HepG2 (cell line): ENCODE measurements around the gene CAPN12. TPM values are rescaled to one million over a fixed set of nuclear protein-coding genes. Genes with fewer than 3 reads are reported as not detected.
A peak's percentile ranks its signal among the peaks of the same experiment; 100 is the strongest.

Source experiments
- ATAC-seq: fragments of 200-7000 bp; cut with Tn5 transposase; 3 replicates; pipeline ENCODE4 v1.9.1; 2020; ENCODE audit warnings: mild to moderate bottlenecking, moderate library complexity
- BruUV-seq: library from RNA; stranded (reverse); fragments of 400-500 nt; replicated peaks from 2 replicates; lab custom pipeline; 2021; lab: Mats Ljungman, UMichigan
- CTCF ChIA-PET: fragments of 300-600 bp; formaldehyde crosslinking; extraction: SDS; loops from one replicate; lab custom pipeline; 2021; ENCODE audit warnings: low total read pairs, inconsistent platforms, low intra/inter-chr PET ratio; lab: Yijun Ruan, JAX
- POLR2A ChIA-PET: fragments of 350-600 bp; sonication (Branson Sonifier 250); formaldehyde crosslinking; loops from one replicate; lab custom pipeline; 2020; ENCODE audit warnings: antibody characterized with exemption, inconsistent platforms; lab: Yijun Ruan, JAX
- DNase-seq: peaks from one replicate; pipeline ENCODE4 v3.0.0-alpha.2; 2015; ENCODE audit warnings: low spot score
- FAIRE-seq: peaks from 3 replicates; lab custom pipeline; 2011; peaks lifted over from hg19 to GRCh38; lab: Jason Lieb, UNC
- H2AFZ ChIP-seq: one replicate; pipeline ENCODE4 v1.6.1; 2011; ENCODE audit warnings: low read length, inconsistent platforms
- H3K27ac ChIP-seq: fragments of 300-600 bp; 3 replicates; pipeline ENCODE4 v1.8.0; 2011; ENCODE audit warnings: mixed run types, mild to moderate bottlenecking, mixed read lengths, low read length, inconsistent platforms; ENCODE audit not compliant: insufficient read depth; ENCODE audit errors: extremely low read length
- H3K27me3 ChIP-seq, 2 experiments: fragments of 200-600 bp in 1 of 2; 2 replicates in 1 of 2; 3 replicates in 1 of 2; pipeline versions ENCODE4 v1.6.0 to v1.8.0; 2011; ENCODE audit warnings: low read length in 2 of 2, mild to moderate bottlenecking in 2 of 2, moderate library complexity in 2 of 2, inconsistent platforms in 1 of 2; ENCODE audit not compliant: insufficient read depth in 2 of 2, control insufficient read depth in 1 of 2
- H3K36me3 ChIP-seq, 2 experiments: fragments of 200-600 bp in 1 of 2; replicated peaks in 1 of 2; 2 replicates in 1 of 2; 3 replicates in 1 of 2; pipeline versions ENCODE4 v1.5.1 to v1.8.0; 2011; ENCODE audit warnings: low read length in 2 of 2, inconsistent platforms in 1 of 2; ENCODE audit not compliant: insufficient read depth in 2 of 2, control insufficient read depth in 1 of 2
- H3K4me1 ChIP-seq: 2 replicates; pipeline ENCODE4 v1.5.1; 2012; ENCODE audit warnings: low read length, inconsistent platforms; ENCODE audit not compliant: insufficient read depth
- H3K4me2 ChIP-seq: 2 replicates; pipeline ENCODE4 v1.6.0; 2011; ENCODE audit warnings: low read depth, low read length, inconsistent platforms
- H3K4me3 ChIP-seq, 3 experiments: fragments of 200-600 bp in 1 of 3; sonication (generic), shearing (Covaris generic) in 1 of 3; replicated peaks in 1 of 3; 2 replicates each; pipeline ENCODE4 v1.5.1; 2011 to 2016; ENCODE audit warnings: low read length in 3 of 3, inconsistent platforms in 2 of 3, low read depth in 2 of 3, mild to moderate bottlenecking in 2 of 3, control low read depth in 1 of 3, mixed read lengths in 1 of 3; ENCODE audit not compliant: insufficient read depth in 1 of 3
- H3K79me2 ChIP-seq: one replicate; pipeline ENCODE4 v1.6.1; 2011; ENCODE audit warnings: low read length, inconsistent platforms; ENCODE audit not compliant: insufficient read depth
- H3K9ac ChIP-seq: 2 replicates; pipeline ENCODE4 v1.6.0; 2011; ENCODE audit warnings: mild to moderate bottlenecking, low read depth, low read length, inconsistent platforms; ENCODE audit not compliant: insufficient read depth
- H3K9me3 ChIP-seq: 2 replicates; pipeline ENCODE4 v1.5.1; 2012; ENCODE audit warnings: mild to moderate bottlenecking, low read length
- H4K20me1 ChIP-seq: 2 replicates; pipeline ENCODE4 v1.6.0; 2011; ENCODE audit warnings: inconsistent platforms, mild to moderate bottlenecking, low read length, moderate library complexity; ENCODE audit not compliant: insufficient read depth
- AGO2 ChIP-seq: fragments of 200-400 bp; formaldehyde crosslinking; optimal IDR thresholded peaks from 2 replicates; pipeline ENCODE3; 2017; ENCODE audit warnings: mild to moderate bottlenecking, low read depth, low read length, moderate library complexity
- ATF4 ChIP-seq, 2 experiments: fragments of 450-650 bp in 1 of 2; sonication (generic) in 1 of 2; formaldehyde crosslinking; IDR thresholded peaks; 2 replicates each; pipeline versions ENCODE4 v1.5.0 to v1.8.0; 2020 to 2022; ENCODE audit warnings: mild to moderate bottlenecking in 1 of 2, missing genetic modification reagents in 1 of 2
- ETV5 ChIP-seq: IDR thresholded peaks from 2 replicates; pipeline ENCODE4 v1.6.1; 2018; ENCODE audit warnings: missing biosample characterization, missing genetic modification reagents, inconsistent platforms, borderline replicate concordance
- POLR2A ChIP-seq, 2 experiments: IDR thresholded peaks; 2 replicates each; pipeline ENCODE4 v1.6.1; 2011; ENCODE audit warnings: low read depth in 2 of 2, low read length in 2 of 2, mild to moderate bottlenecking in 1 of 2, moderate library complexity in 1 of 2; ENCODE audit not compliant: insufficient read depth in 1 of 2
- RBM22 ChIP-seq: fragments of 200-400 bp; formaldehyde crosslinking; optimal IDR thresholded peaks from 2 replicates; pipeline ENCODE3; 2017; ENCODE audit warnings: mild to moderate bottlenecking, low read length, moderate library complexity
- RFXANK ChIP-seq: IDR thresholded peaks from 2 replicates; pipeline ENCODE4 v1.6.1; 2016
- ZBTB37 ChIP-seq: sonication (generic); formaldehyde crosslinking; IDR thresholded peaks from 2 replicates; pipeline ENCODE4 v1.4.0; 2020; ENCODE audit warnings: mild to moderate bottlenecking, missing genetic modification reagents
- WGBS: methylation state at CpG from one replicate; pipeline ENCODE4 v1.1.6; 2017; ENCODE audit warnings: low lambda C conversion rate; 5-methylcytosine and 5-hydroxymethylcytosine counted together
- in situ Hi-C: cut with HindIII; loops from 2 replicates; pipeline ENCODE4 v1.10.0; 2017; ENCODE audit warnings: low pct_unique_long_range_greater_than_20kb; ENCODE audit not compliant: extremely low pct_ligation_motif_present
- intact Hi-C: fragments of 100-400 bp; cut with micrococcal nuclease; formaldehyde crosslinking; loops from one replicate; pipeline ENCODE4 v1.10.0; 2022; ENCODE audit not compliant: unreplicated experiment
- polyA plus RNA-seq, 8 experiments: library from polyadenylated mRNA; depleted of rRNA in 3 of 8; stranded (reverse) in 7 of 8; unstranded in 1 of 8; fragments of >200 nt; fragmentation: Illumina TruSeq in 4 of 8; extraction: Trizol in 4 of 8; gene quantifications; 2 replicates each; pipeline versions ENCODE4 v1.2.1 to v1.2.3, GENCODE V29; 2011 to 2016; ENCODE audit warnings: low read depth in 4 of 8, missing spikeins in 1 of 8, mixed read lengths in 1 of 8; ENCODE audit not compliant: insufficient read depth in 1 of 8
- total RNA-seq, 5 experiments: library from RNA; depleted of rRNA; stranded (reverse); fragments of >200 nt; fragmentation: Illumina TruSeq; extraction: Trizol; gene quantifications; 2 replicates each; pipeline ENCODE4 v1.2.3, GENCODE V29; 2016; ENCODE audit warnings: low read depth in 1 of 5
- TF ChIP-seq, protein P1 (sequence below): sonication (generic); formaldehyde crosslinking; IDR thresholded peaks from 2 replicates; pipeline ENCODE4 v1.9.0; 2021; ENCODE audit warnings: mild to moderate bottlenecking, missing genetic modification reagents
- TF ChIP-seq, protein P2 (sequence below): sonication (generic); formaldehyde crosslinking; IDR thresholded peaks from 2 replicates; pipeline ENCODE4 v1.4.0; 2020; ENCODE audit warnings: missing genetic modification reagents

The CAPN12 gene
- total and polyA plus RNA-seq, 2 of the 13 experiments (the other 11 are each of a cell fraction or from before 2014, with no cell fraction given): 1.6 to 13.6 TPM

DNA sequence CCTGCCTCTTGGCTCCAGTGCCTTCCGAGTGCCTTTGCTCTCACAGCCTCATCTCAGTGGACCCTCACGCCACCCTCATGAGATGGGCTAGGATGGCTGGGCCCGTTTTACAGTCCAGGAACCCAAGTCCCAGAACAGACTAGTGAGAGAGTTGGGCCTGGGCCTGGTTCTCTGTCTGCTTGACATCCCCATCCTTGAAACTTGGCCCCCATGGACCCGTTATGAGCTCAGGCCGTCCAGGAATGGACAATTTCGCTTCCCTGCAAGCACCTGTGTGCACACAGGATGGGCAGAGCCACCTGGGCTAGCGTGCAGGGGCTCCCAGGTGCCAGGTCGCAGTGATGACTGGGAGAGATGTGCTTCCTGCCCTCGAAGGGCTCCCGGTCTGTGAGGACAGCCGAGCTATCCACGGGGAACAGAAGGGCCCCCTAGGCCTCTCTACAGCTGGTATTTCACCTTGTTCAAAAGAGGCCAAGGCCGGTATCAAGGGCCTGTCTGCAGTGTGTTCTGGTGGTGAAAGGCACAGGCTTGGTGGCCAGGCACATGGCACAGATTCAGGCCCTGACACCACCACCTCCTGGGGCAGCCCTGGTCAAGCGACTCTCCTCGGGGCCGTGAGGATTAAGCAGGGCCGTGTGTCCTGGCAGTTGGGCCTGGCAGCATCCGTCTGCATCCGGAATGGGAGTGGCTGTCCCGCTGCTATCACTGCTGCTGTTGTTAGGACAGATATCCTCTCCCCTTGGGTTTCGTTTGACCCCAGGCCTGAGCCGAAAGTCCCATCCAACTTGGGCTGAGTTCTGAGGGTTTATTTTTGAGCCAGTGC lies 38.9 kb downstream of the CAPN12 start:
- no peak for DNase-seq
- Histone ChIP-seq H4K20me1 (no peaks in the 10 kb centered on the region), H3K79me2 (peaks cover 14% of the 10 kb centered on the region), H3K27ac (no peak overlapping the region), H3K4me2 (no peak overlapping the region), H3K4me3 (no peak overlapping the region), H3K9me3 (no peaks in the 10 kb centered on the region), H3K4me1 (peaks cover 72% of the 10 kb centered on the region), H2AFZ (no peak overlapping the region), H3K9ac (no peak overlapping the region), H3K27me3 (no peaks in the 10 kb centered on the region), H3K36me3 (peaks cover 56 to 88% of the 10 kb centered on the region in 2 experiments)
- FAIRE-seq: no peak
- BruUV-seq: no TSS peak
- no peak for ATAC-seq
- intact Hi-C loops (no loop called here), in situ Hi-C loops (no loop called here)
- WGBS: 98% methylated on average over 9 of the region's 22 CpGs
- CTCF ChIA-PET: no interaction called here
- POLR2A ChIA-PET: no interaction called here
- TF ChIP-seq, protein P1, sequence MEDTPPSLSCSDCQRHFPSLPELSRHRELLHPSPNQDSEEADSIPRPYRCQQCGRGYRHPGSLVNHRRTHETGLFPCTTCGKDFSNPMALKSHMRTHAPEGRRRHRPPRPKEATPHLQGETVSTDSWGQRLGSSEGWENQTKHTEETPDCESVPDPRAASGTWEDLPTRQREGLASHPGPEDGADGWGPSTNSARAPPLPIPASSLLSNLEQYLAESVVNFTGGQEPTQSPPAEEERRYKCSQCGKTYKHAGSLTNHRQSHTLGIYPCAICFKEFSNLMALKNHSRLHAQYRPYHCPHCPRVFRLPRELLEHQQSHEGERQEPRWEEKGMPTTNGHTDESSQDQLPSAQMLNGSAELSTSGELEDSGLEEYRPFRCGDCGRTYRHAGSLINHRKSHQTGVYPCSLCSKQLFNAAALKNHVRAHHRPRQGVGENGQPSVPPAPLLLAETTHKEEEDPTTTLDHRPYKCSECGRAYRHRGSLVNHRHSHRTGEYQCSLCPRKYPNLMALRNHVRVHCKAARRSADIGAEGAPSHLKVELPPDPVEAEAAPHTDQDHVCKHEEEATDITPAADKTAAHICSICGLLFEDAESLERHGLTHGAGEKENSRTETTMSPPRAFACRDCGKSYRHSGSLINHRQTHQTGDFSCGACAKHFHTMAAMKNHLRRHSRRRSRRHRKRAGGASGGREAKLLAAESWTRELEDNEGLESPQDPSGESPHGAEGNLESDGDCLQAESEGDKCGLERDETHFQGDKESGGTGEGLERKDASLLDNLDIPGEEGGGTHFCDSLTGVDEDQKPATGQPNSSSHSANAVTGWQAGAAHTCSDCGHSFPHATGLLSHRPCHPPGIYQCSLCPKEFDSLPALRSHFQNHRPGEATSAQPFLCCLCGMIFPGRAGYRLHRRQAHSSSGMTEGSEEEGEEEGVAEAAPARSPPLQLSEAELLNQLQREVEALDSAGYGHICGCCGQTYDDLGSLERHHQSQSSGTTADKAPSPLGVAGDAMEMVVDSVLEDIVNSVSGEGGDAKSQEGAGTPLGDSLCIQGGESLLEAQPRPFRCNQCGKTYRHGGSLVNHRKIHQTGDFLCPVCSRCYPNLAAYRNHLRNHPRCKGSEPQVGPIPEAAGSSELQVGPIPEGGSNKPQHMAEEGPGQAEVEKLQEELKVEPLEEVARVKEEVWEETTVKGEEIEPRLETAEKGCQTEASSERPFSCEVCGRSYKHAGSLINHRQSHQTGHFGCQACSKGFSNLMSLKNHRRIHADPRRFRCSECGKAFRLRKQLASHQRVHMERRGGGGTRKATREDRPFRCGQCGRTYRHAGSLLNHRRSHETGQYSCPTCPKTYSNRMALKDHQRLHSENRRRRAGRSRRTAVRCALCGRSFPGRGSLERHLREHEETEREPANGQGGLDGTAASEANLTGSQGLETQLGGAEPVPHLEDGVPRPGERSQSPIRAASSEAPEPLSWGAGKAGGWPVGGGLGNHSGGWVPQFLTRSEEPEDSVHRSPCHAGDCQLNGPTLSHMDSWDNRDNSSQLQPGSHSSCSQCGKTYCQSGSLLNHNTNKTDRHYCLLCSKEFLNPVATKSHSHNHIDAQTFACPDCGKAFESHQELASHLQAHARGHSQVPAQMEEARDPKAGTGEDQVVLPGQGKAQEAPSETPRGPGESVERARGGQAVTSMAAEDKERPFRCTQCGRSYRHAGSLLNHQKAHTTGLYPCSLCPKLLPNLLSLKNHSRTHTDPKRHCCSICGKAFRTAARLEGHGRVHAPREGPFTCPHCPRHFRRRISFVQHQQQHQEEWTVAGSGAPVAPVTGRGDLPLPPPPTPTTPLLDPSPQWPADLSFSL (CRISPR knock-in tag): no peak
- no peak for TF ChIP-seq ZBTB37
- TF ChIP-seq RFXANK (CRISPR knock-in tag): no peak
- peak; percentile 67 for TF ChIP-seq AGO2
- no peak for TF ChIP-seq ETV5 (CRISPR knock-in tag)
- TF ChIP-seq ATF4 (CRISPR knock-in tag; IDR thresholded peaks at IDR 0.05): no peak
- TF ChIP-seq RBM22: peak; percentile 92
- 0 out of 4 replicates have a peak, but pooled peaks of 1 of the 2 experiments have one; percentile 41 for TF ChIP-seq POLR2A (IDR thresholded peaks at IDR 0.05; ENCODE audit: insufficient read depth in 1 of 2, low read depth in 2 of 2, low read length in 2 of 2)
- TF ChIP-seq, protein P2, sequence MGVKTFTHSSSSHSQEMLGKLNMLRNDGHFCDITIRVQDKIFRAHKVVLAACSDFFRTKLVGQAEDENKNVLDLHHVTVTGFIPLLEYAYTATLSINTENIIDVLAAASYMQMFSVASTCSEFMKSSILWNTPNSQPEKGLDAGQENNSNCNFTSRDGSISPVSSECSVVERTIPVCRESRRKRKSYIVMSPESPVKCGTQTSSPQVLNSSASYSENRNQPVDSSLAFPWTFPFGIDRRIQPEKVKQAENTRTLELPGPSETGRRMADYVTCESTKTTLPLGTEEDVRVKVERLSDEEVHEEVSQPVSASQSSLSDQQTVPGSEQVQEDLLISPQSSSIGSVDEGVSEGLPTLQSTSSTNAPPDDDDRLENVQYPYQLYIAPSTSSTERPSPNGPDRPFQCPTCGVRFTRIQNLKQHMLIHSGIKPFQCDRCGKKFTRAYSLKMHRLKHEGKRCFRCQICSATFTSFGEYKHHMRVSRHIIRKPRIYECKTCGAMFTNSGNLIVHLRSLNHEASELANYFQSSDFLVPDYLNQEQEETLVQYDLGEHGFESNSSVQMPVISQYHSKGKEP: no peak
